Activated naive CD4-positive, alpha-beta T cell treated with anti-CD3 and anti-CD28 coated beads, Interleukin-2, amount 10 ng/mL, durations not matched to agents 7 days and 5 days (primary cell): Measurements from ENCODE around the gene NNMT.

Experiments
- CTCF ChIA-PET: fragments of 350-600 bp; sonication (Branson Sonifier 250); formaldehyde crosslinking; loops from one replicate; lab custom pipeline; 2021; ENCODE audit warnings: antibody characterized with exemption; lab: Charles Lee
- DNase-seq: peaks from one replicate; pipeline ENCODE4 v3.0.0-alpha.2; 2020
- H3K27ac Mint-ChIP-seq: one replicate; pipeline ENCODE4 v1.8.0; 2021; ENCODE audit warnings: mild to moderate bottlenecking, moderate library complexity, mixed read lengths
- H3K27me3 Mint-ChIP-seq: one replicate; pipeline ENCODE4 v1.8.0; 2021; ENCODE audit warnings: mild to moderate bottlenecking, mixed read lengths
- H3K36me3 Mint-ChIP-seq: one replicate; pipeline ENCODE4 v1.8.0; 2021; ENCODE audit warnings: mixed read lengths
- H3K4me1 Mint-ChIP-seq: one replicate; pipeline ENCODE4 v1.8.0; 2021; ENCODE audit warnings: mixed read lengths
- H3K4me3 Mint-ChIP-seq: one replicate; pipeline ENCODE4 v1.8.0; 2021; ENCODE audit warnings: mild to moderate bottlenecking, moderate library complexity, mixed read lengths
- H3K9me3 Mint-ChIP-seq: one replicate; pipeline ENCODE4 v1.8.0; 2021; ENCODE audit warnings: mixed read lengths

NNMT gene

GRCh38 chr11:114298710-114299109 lies 2.5 kb downstream of the NNMT start:
- peaks cover 11% of the 10 kb centered on the region for H3K27me3 Mint-ChIP-seq
- no peaks in the 10 kb centered on the region for H3K36me3 Mint-ChIP-seq
- CTCF ChIA-PET, result no interaction called here
- no peak for DNase-seq
- no peak overlapping the region for H3K4me3 Mint-ChIP-seq
- H3K9me3 Mint-ChIP-seq, result no peaks in the 10 kb centered on the region
- no peaks in the 10 kb centered on the region for H3K4me1 Mint-ChIP-seq
- no peak overlapping the region for H3K27ac Mint-ChIP-seq

- Mint-ChIP-seq H3K27ac (no peak overlapping the region), H3K4me1 (no peaks in the 10 kb centered on the region), H3K9me3 (no peaks in the 10 kb centered on the region), H3K27me3 (peaks cover 17% of the 10 kb centered on the region), H3K36me3 (peaks cover 1% of the 10 kb centered on the region), H3K4me3 (no peak overlapping the region)
- CTCF ChIA-PET, result interaction anchor here (1.9 kb wide), 1 partner anchor 8 kb away, joined by 4 read pairs; no protein-coding TSS in a partner anchor
- DNase-seq, result no peak
These were observed 4.9 kb downstream of the NNMT start for GRCh38 chr11:114301088-114301487.

GRCh38 chr11:114301927-114302326 lies 5.7 kb downstream of the NNMT start:
- H3K9me3 Mint-ChIP-seq, result no peaks in the 10 kb centered on the region
- no peak for DNase-seq
- CTCF ChIA-PET, result interaction anchor here (1.9 kb wide), 1 partner anchor 7 kb away, joined by 4 read pairs; no protein-coding TSS in a partner anchor
- H3K36me3 Mint-ChIP-seq, result peaks cover 1% of the 10 kb centered on the region
- no peaks in the 10 kb centered on the region for H3K4me1 Mint-ChIP-seq
- no peak overlapping the region for H3K4me3 Mint-ChIP-seq
- no peak overlapping the region for H3K27ac Mint-ChIP-seq
- H3K27me3 Mint-ChIP-seq, result peaks cover 14% of the 10 kb centered on the region

DNA sequence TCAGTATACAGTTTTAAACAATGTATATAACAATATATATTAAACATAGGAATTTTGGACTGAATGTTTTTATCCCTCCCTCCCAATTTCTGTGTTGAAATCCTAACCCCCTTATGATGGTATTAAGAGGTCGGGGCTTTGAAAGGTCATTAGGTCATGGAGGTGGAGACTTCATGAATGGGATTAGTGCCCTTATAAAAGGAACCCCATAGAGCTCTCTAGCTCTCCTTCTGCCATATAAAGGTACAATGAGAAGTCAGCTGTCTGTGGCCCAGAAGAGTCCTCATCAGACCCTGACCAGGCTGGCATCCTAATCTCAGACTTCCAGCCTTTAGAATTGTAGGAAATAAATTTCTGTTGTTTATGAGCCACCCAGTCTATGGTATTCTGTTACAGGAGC lies 6.5 kb downstream of the NNMT start:
- H3K4me1 Mint-ChIP-seq, result peaks cover 5% of the 10 kb centered on the region
- H3K27ac Mint-ChIP-seq, result no peak overlapping the region
- no peaks in the 10 kb centered on the region for H3K9me3 Mint-ChIP-seq
- no peak for DNase-seq
- CTCF ChIA-PET, result no interaction called here
- peaks cover 20% of the 10 kb centered on the region for H3K27me3 Mint-ChIP-seq
- H3K4me3 Mint-ChIP-seq, result no peak overlapping the region
- peaks cover 1% of the 10 kb centered on the region for H3K36me3 Mint-ChIP-seq

DNA sequence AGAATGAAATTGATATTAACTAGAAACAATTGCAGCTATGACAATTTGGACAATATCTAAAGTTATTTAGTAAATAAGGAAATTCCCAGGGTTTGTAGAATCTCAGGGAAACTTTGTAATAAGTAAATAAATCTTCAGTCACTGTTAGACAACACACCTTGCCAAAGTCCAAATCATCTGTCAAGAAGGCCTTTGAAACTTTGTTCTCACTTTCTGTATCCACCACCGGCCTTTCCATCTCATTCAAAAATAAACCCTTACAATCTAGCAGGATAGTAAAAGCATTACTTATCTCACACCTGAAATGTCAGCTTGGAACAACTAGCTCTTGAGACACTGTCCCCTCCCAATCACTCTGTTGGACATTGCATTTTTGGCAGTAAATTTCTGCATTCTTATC lies 7.9 kb downstream of the NNMT start:
- Mint-ChIP-seq H3K4me3 (no peak overlapping the region), H3K36me3 (peaks cover 1% of the 10 kb centered on the region), H3K27ac (no peak overlapping the region), H3K9me3 (no peaks in the 10 kb centered on the region), H3K27me3 (peaks cover 21% of the 10 kb centered on the region), H3K4me1 (peaks cover 11% of the 10 kb centered on the region)
- no peak for DNase-seq
- CTCF ChIA-PET, result no interaction called here

GRCh38 chr11:114304969-114305368 lies 8.8 kb downstream of the NNMT start:
- Mint-ChIP-seq H3K9me3 (no peaks in the 10 kb centered on the region), H3K27me3 (peaks cover 26% of the 10 kb centered on the region), H3K27ac (no peak overlapping the region), H3K4me1 (peaks cover 11% of the 10 kb centered on the region), H3K4me3 (no peak overlapping the region), H3K36me3 (peaks cover 1% of the 10 kb centered on the region)
- CTCF ChIA-PET, result no interaction called here
- no peak for DNase-seq

GRCh38 chr11:114307524-114308203 lies 11.5 kb downstream of the NNMT start:
- H3K36me3 Mint-ChIP-seq, result peaks cover 1% of the 10 kb centered on the region
- no peaks in the 10 kb centered on the region for H3K9me3 Mint-ChIP-seq
- H3K4me1 Mint-ChIP-seq, result peaks cover 11% of the 10 kb centered on the region
- H3K27ac Mint-ChIP-seq, result no peak overlapping the region
- H3K4me3 Mint-ChIP-seq, result no peak overlapping the region
- DNase-seq, result no peak
- peaks cover 42% of the 10 kb centered on the region for H3K27me3 Mint-ChIP-seq
- CTCF ChIA-PET, result interaction anchor here (0.6 kb wide), 1 partner anchor 41 kb away, joined by 3 read pairs; no protein-coding TSS in a partner anchor

GRCh38 chr11:114308689-114309089 lies 12.5 kb downstream of the NNMT start:
- H3K36me3 Mint-ChIP-seq, result peaks cover 1% of the 10 kb centered on the region
- H3K27ac Mint-ChIP-seq, result no peak overlapping the region
- H3K4me3 Mint-ChIP-seq, result no peak overlapping the region
- peaks cover 11% of the 10 kb centered on the region for H3K4me1 Mint-ChIP-seq
- no peak for DNase-seq
- no peaks in the 10 kb centered on the region for H3K9me3 Mint-ChIP-seq
- peaks cover 43% of the 10 kb centered on the region for H3K27me3 Mint-ChIP-seq
- CTCF ChIA-PET, result interaction anchor here (1.3 kb wide), 1 partner anchor 7 kb away, joined by 4 read pairs; no protein-coding TSS in a partner anchor

DNA sequence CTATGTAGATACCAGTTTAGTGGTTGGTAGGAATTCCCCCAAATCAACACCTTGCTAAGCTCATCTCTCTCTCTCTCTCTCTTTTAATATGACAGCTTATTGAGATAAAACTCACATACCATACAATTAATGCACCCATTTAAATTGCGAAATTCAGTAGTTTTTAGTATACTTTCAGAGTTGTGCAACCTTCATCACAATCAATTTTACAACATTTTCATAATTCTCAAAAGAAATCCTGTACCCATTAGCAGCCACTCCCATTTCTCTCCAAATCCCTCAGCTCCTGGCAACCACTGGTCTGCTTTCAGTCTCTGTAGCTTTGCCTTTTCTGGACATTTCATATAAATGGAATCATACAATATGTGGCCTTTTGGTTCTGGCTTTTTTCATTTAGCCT lies 13.3 kb downstream of the NNMT start:
- no peak for DNase-seq
- Mint-ChIP-seq H3K9me3 (no peaks in the 10 kb centered on the region), H3K27ac (no peak overlapping the region), H3K4me3 (no peak overlapping the region), H3K36me3 (peaks cover 1% of the 10 kb centered on the region), H3K27me3 (peaks cover 40% of the 10 kb centered on the region), H3K4me1 (peaks cover 11% of the 10 kb centered on the region)
- CTCF ChIA-PET, result interaction anchor here (1.3 kb wide), 1 partner anchor 8 kb away, joined by 4 read pairs; no protein-coding TSS in a partner anchor

DNA sequence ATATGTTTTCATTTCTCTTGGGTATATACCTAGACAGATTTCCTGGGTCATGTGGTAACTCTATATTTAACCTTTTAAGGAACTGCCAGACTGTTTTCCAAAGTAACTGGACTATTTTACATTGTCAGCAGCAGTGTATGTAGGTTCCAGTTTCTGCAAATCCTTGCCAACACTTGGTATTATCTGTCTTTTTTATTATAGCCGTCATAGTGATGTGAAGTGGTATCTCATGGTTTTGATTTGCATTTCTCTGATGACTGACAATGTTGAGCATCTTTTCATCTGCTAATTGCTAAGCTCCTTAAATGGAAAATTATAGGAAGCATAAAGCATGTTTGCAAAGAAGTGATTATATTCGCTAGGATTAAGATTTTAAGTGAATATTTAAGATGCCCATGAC lies 13.9 kb downstream of the NNMT start:
- H3K4me1 Mint-ChIP-seq, result peaks cover 13% of the 10 kb centered on the region
- DNase-seq, result no peak
- no peak overlapping the region for H3K4me3 Mint-ChIP-seq
- peaks cover 1% of the 10 kb centered on the region for H3K36me3 Mint-ChIP-seq
- H3K9me3 Mint-ChIP-seq, result no peaks in the 10 kb centered on the region
- CTCF ChIA-PET, result no interaction called here
- peaks cover 39% of the 10 kb centered on the region for H3K27me3 Mint-ChIP-seq
- H3K27ac Mint-ChIP-seq, result no peak overlapping the region

GRCh38 chr11:114311946-114312345 lies 15.7 kb downstream of the NNMT start:
- H3K4me1 Mint-ChIP-seq, result peaks cover 31% of the 10 kb centered on the region
- no peaks in the 10 kb centered on the region for H3K9me3 Mint-ChIP-seq
- H3K27ac Mint-ChIP-seq, result no peak overlapping the region
- CTCF ChIA-PET, result no interaction called here
- no peak for DNase-seq
- no peak overlapping the region for H3K4me3 Mint-ChIP-seq
- no peaks in the 10 kb centered on the region for H3K36me3 Mint-ChIP-seq
- peaks cover 39% of the 10 kb centered on the region for H3K27me3 Mint-ChIP-seq

DNA sequence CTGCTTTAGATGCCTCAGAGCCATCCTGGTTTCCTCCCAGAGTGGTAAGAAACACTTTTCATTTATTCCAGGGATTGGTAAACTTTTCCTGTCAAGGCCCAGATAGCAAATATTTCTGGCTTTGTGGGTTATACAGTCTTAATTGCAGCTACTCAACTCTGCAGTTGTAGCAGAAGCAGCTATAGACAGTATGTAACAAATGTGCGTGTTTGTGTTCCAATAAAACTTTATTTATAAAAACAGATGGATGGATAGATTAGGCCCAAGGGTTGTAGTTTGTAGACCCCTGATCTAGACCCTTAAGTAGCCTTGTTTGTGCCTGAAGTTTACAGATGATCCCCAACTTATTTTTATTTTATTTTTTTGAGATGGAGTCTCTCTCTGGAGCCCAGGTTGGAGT lies 17.9 kb downstream of the NNMT start:
- H3K27ac Mint-ChIP-seq, result no peak overlapping the region
- no peak for DNase-seq
- H3K9me3 Mint-ChIP-seq, result no peaks in the 10 kb centered on the region
- H3K4me3 Mint-ChIP-seq, result no peak overlapping the region
- CTCF ChIA-PET, result no interaction called here
- peaks cover 42% of the 10 kb centered on the region for H3K4me1 Mint-ChIP-seq
- peaks cover 24% of the 10 kb centered on the region for H3K27me3 Mint-ChIP-seq
- no peaks in the 10 kb centered on the region for H3K36me3 Mint-ChIP-seq

- peak overlapping the region; percentile 86 for H3K27ac Mint-ChIP-seq
- peak overlapping the region; percentile 27 for H3K4me3 Mint-ChIP-seq
- CTCF ChIA-PET, result interaction anchor here (0.9 to 1.9 kb wide), 2 partner anchors 15 to 24 kb away, joined by 3 to 9 read pairs; no protein-coding TSS in a partner anchor
- H3K27me3 Mint-ChIP-seq, result peaks cover 14% of the 10 kb centered on the region
- H3K36me3 Mint-ChIP-seq, result peaks cover 2% of the 10 kb centered on the region
- H3K9me3 Mint-ChIP-seq, result no peaks in the 10 kb centered on the region
- peak; percentile 32 for DNase-seq
- H3K4me1 Mint-ChIP-seq, result peaks cover 58% of the 10 kb centered on the region
These were observed 19.7 kb downstream of the NNMT start for GRCh38 chr11:114315749-114316368.

DNA sequence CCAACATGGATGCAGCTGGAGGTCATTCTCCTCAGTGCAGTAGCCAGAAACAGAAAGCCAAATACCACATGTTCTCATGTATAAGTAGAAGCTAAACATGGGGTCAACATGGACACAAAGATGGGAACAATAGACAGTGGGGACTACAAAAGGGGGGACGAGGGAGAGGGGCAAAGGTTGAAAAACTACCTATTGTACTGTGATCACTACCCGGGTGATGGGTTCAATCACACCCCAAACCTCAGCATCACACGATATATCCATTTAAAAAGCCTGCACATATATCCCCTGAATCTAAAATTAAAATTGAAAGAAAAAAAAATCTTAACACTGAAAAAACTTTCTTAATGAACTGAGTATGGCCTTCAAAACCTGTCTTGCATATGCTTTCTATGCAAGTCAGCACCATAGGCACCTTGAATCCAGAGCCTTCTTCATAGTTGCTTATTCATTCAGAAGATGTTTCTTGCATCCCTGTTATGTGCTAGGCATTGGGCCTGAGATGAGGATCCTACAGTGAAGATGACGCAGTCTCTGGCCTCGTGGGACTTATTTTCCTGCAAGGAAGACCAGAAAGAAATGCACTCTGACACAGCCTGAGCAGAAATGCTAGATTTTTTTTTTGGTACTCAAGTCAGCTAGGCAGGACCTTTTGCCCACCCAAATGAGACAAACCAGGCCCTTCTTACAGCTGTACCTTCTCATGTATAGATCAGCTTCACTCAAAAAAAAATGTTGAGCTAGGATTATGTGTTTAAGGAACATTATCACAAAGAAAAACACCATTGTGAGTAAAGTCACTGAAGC lies 21.0 kb downstream of the NNMT start:
- peaks cover 2% of the 10 kb centered on the region for H3K36me3 Mint-ChIP-seq
- no peak overlapping the region for H3K4me3 Mint-ChIP-seq
- H3K4me1 Mint-ChIP-seq, result peaks cover 65% of the 10 kb centered on the region
- no peak for DNase-seq
- H3K27me3 Mint-ChIP-seq, result peaks cover 5% of the 10 kb centered on the region
- H3K9me3 Mint-ChIP-seq, result no peaks in the 10 kb centered on the region
- CTCF ChIA-PET, result interaction anchor here (1.9 kb wide), 1 partner anchor 23 kb away, joined by 9 read pairs; no protein-coding TSS in a partner anchor
- peak overlapping the region; percentile 67 for H3K27ac Mint-ChIP-seq
